ENCODE results near the gene PDCD6IP. TPM values are rescaled to one million over a fixed set of nuclear protein-coding genes. Genes with fewer than 3 reads are reported as not detected.

PDCD6IP gene
- total RNA-seq = 153 and 220 TPM in 2 replicates

GRCh38 chr3:33798418-33799201 is at the start of gene PDCD6IP:
PDCD6IP (plus strand) TSS chr3:33798630; CDS start chr3:33798729, 99 bp downstream.

Other genes starting within 250 kb of the PDCD6IP start
- gene CLASP2, start 80.4 kb upstream of the PDCD6IP start, total RNA-seq = 34.9 and 40.4 TPM in 2 replicates

Data from hair follicle dermal papilla cell (primary cell).